GM19438 (cell line): ENCODE measurements around the gene DERL3.
A peak's percentile ranks its signal among the peaks of the same experiment; 100 is the strongest.

ENCODE experiments used
- ATAC-seq: cut with Tn5 transposase; IDR thresholded peaks from one replicate; pipeline ENCODE4 v1.9.1; 2021; ENCODE audit warnings: low read depth; ENCODE audit not compliant: unreplicated experiment

The DERL3 gene

GRCh38 chr22:23815541-23816155 is 23.2 kb downstream of the DERL3 start:
- ATAC-seq, result no peak

GRCh38 chr22:23812378-23812777 is 26.4 kb downstream of the DERL3 start:
- ATAC-seq, result no peak

GRCh38 chr22:23806837-23807236 is 32.0 kb downstream of the DERL3 start:
- ATAC-seq, result no peak

- ATAC-seq, result no peak
Observed at GRCh38 chr22:23804781-23805291, 34.0 kb downstream of the DERL3 start.

GRCh38 chr22:23803001-23803819 is 35.6 kb downstream of the DERL3 start:
- ATAC-seq, result no peak

- ATAC-seq, result no peak
Observed at GRCh38 chr22:23801886-23802377, 36.9 kb downstream of the DERL3 start.

GRCh38 chr22:23801238-23801821 is 37.5 kb downstream of the DERL3 start:
- ATAC-seq, result no peak

GRCh38 chr22:23800297-23801237 is 38.2 kb downstream of the DERL3 start:
- peak; percentile 51 for ATAC-seq

- no peak for ATAC-seq
Observed at GRCh38 chr22:23796461-23796860, 42.3 kb downstream of the DERL3 start.

GRCh38 chr22:23793326-23793725 is 45.5 kb downstream of the DERL3 start:
- ATAC-seq, result no peak

- ATAC-seq, result no peak
Observed at GRCh38 chr22:23791738-23792645, 46.8 kb downstream of the DERL3 start.

GRCh38 chr22:23790819-23791737 is 47.7 kb downstream of the DERL3 start:
- no peak for ATAC-seq

- ATAC-seq, result no peak
Observed at GRCh38 chr22:23789638-23790037, 49.2 kb downstream of the DERL3 start.

- ATAC-seq, result no peak
Observed at GRCh38 chr22:23789121-23789520, 49.7 kb downstream of the DERL3 start.

- ATAC-seq, result no peak
Observed at GRCh38 chr22:23787910-23788309, 50.9 kb downstream of the DERL3 start.

GRCh38 chr22:23787600-23787896 is 51.3 kb downstream of the DERL3 start:
- no peak for ATAC-seq

- ATAC-seq, result peak; percentile 66
Observed at GRCh38 chr22:23786752-23787599, 51.8 kb downstream of the DERL3 start, which contains the start of gene SMARCB1. Gene SMARCB1 (plus strand): TSS chr22:23786966. CDS start chr22:23787170, 204 bp downstream.
